Activated CD8-positive, alpha-beta T cell treated with anti-CD3 and anti-CD28 coated beads for 36 hours (primary cell): Measurements from ENCODE around the gene XPO6. TPM values are rescaled to one million over a fixed set of nuclear protein-coding genes. Genes with fewer than 3 reads are reported as not detected.
A peak's percentile ranks its signal among the peaks of the same experiment; 100 is the strongest.

Experiments used
- ATAC-seq: fragments of 200-7000 bp; cut with Tn5 transposase; one replicate; pipeline ENCODE4 v1.10.0; 2021; ENCODE audit warnings: mild to moderate bottlenecking, moderate library complexity
- CTCF ChIA-PET: fragments of 350-600 bp; sonication (Branson Sonifier 250); formaldehyde crosslinking; loops from one replicate; lab custom pipeline; 2021; ENCODE audit warnings: antibody characterized with exemption; lab: Charles Lee
- POLR2A ChIA-PET: fragments of 350-600 bp; sonication (Branson Sonifier 250); formaldehyde crosslinking; loops from one replicate; lab custom pipeline; 2021; ENCODE audit warnings: antibody characterized with exemption; lab: Charles Lee
- DNase-seq: peaks from one replicate; pipeline ENCODE4 v3.0.0-alpha.2; 2020
- H3K27ac Mint-ChIP-seq: one replicate; pipeline ENCODE4 v1.8.0; 2021; ENCODE audit warnings: mild to moderate bottlenecking, mixed read lengths
- H3K27me3 Mint-ChIP-seq: one replicate; pipeline ENCODE4 v1.8.0; 2021; ENCODE audit warnings: mixed read lengths
- H3K36me3 Mint-ChIP-seq: one replicate; pipeline ENCODE4 v1.8.0; 2021; ENCODE audit warnings: low read depth, mixed read lengths
- H3K4me1 Mint-ChIP-seq: one replicate; pipeline ENCODE4 v1.8.0; 2021; ENCODE audit warnings: low read depth, mixed read lengths
- H3K4me3 Mint-ChIP-seq: one replicate; pipeline ENCODE4 v1.8.0; 2021; ENCODE audit warnings: mild to moderate bottlenecking, moderate library complexity, mixed read lengths
- H3K9me3 Mint-ChIP-seq: one replicate; pipeline ENCODE4 v1.8.0; 2021; ENCODE audit warnings: mixed read lengths
- intact Hi-C: fragments of 100-400 bp; cut with micrococcal nuclease; formaldehyde crosslinking; loops from one replicate; pipeline ENCODE4 v1.10.0; 2022
- total RNA-seq, 2 experiments: library from RNA; stranded (reverse); gene quantifications; one replicate each; pipeline ENCODE4 v1.2.3, GENCODE V29; 2021
- TF ChIP-seq, protein P1 (sequence below): fragments of 200-600 bp; IDR thresholded peaks from one replicate; pipeline ENCODE4 v1.8.0; 2022; ENCODE audit warnings: antibody characterized with exemption, mild to moderate bottlenecking

The XPO6 gene
- total RNA-seq, 2 experiments from 2014 or later, result 250 to 253 TPM

DNA sequence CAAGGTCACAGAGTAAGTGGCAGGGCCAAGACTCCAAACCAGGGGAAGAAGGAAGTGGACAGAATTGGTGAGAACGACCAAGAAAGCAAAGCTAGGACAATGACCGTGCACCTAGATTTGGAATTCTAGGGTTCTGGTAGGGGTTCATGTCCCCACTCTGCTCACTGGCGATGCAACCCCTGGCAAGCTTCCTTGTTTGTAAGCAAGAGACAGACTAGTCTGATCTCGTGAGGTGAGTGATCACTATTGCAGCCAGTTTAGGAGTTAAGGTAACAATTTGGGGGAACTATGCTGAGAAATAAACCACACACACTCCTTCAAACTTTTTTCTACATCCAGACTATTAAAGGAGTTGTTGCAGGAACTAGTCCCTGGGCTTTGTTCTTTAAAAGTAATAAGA is 48.1 kb downstream of the XPO6 start:
- Mint-ChIP-seq H3K36me3 (peaks cover 71% of the 10 kb centered on the region), H3K9me3 (no peaks in the 10 kb centered on the region), H3K4me1 (peaks cover 87% of the 10 kb centered on the region), H3K4me3 (no peak overlapping the region), H3K27me3 (no peaks in the 10 kb centered on the region), H3K27ac (peak overlapping the region; percentile 82)
- TF ChIP-seq, protein P1, sequence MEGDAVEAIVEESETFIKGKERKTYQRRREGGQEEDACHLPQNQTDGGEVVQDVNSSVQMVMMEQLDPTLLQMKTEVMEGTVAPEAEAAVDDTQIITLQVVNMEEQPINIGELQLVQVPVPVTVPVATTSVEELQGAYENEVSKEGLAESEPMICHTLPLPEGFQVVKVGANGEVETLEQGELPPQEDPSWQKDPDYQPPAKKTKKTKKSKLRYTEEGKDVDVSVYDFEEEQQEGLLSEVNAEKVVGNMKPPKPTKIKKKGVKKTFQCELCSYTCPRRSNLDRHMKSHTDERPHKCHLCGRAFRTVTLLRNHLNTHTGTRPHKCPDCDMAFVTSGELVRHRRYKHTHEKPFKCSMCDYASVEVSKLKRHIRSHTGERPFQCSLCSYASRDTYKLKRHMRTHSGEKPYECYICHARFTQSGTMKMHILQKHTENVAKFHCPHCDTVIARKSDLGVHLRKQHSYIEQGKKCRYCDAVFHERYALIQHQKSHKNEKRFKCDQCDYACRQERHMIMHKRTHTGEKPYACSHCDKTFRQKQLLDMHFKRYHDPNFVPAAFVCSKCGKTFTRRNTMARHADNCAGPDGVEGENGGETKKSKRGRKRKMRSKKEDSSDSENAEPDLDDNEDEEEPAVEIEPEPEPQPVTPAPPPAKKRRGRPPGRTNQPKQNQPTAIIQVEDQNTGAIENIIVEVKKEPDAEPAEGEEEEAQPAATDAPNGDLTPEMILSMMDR, result no peak
- POLR2A ChIA-PET, result interaction anchor here (0.5 to 1.5 kb wide), 5 partner anchors 14 to 47 kb away, joined by 3 to 4 read pairs (median 3); no protein-coding TSS in a partner anchor
- CTCF ChIA-PET, result interaction anchor here (0.9 to 1.8 kb wide), 8 partner anchors 9 to 54 kb away, joined by 3 to 6 read pairs (median 3); no protein-coding TSS in a partner anchor
- ATAC-seq, result no peak
- no peak for DNase-seq
- intact Hi-C loops, result no loop called here

DNA sequence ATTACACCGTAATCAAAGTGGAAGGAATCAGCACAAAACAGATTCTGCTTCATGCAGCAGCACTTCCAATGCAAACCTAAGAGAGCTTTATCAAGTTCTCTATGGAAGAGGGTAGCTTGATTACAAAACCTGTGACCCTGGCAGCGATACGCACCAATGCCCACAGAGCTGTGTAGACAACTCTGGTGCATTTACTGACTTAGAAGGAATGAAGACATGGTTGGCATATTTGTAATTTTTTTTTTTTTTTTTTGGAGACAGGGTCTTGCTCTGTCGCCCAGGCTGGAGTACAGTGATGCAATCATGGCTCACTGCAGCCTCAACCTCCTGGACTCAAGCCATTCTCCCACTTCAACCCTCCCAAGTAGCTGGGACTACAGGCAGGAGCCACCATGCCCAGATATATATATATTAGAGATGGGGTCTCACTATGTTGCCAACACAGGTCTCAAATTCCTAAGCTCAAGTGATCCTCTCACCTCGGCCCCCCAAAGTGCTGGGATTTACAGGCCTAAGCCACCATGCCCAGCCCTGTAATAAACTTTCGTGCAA is 49.4 kb downstream of the XPO6 start:
- POLR2A ChIA-PET, result interaction anchor here (1.0 to 1.5 kb wide), 3 partner anchors 19 to 31 kb away, joined by 4 to 5 read pairs (median 4); no protein-coding TSS in a partner anchor
- H3K27me3 Mint-ChIP-seq, result no peaks in the 10 kb centered on the region
- CTCF ChIA-PET, result interaction anchor here (1.1 to 2.9 kb wide), 5 partner anchors 9 to 56 kb away, joined by 3 to 7 read pairs (median 4); no protein-coding TSS in a partner anchor
- intact Hi-C loops, result no loop called here
- peaks cover 65% of the 10 kb centered on the region for H3K36me3 Mint-ChIP-seq
- H3K4me3 Mint-ChIP-seq, result no peak overlapping the region
- no peaks in the 10 kb centered on the region for H3K9me3 Mint-ChIP-seq
- peak overlapping the region; percentile 23 for H3K27ac Mint-ChIP-seq
- TF ChIP-seq, protein P1, result no peak
- DNase-seq, result no peak
- peaks cover 86% of the 10 kb centered on the region for H3K4me1 Mint-ChIP-seq
- ATAC-seq, result no peak

DNA sequence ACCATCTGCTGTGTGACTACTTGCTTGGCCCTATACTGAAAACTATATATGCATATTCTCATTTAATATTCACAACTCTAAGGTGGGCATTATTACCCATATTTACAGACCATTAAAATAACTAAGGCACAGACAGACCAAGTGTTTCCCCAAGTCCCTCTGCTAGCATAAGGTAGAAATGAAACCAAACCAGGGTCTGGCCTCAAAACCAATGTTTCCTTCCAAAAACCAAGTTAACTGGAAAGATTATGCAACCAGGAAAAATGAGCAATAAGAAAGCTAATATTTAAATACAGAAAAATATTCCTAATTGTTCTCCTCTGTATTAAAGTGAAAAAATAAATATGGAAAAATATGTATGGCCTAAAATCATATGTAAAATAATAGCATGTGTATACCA is 50.1 kb downstream of the XPO6 start:
- Mint-ChIP-seq H3K4me3 (no peak overlapping the region), H3K27me3 (no peaks in the 10 kb centered on the region), H3K4me1 (peaks cover 79% of the 10 kb centered on the region), H3K27ac (no peak overlapping the region), H3K36me3 (peaks cover 61% of the 10 kb centered on the region), H3K9me3 (no peaks in the 10 kb centered on the region)
- CTCF ChIA-PET, result interaction anchor here (1.4 to 2.9 kb wide), 3 partner anchors 10 to 57 kb away, joined by 4 to 7 read pairs (median 6); no protein-coding TSS in a partner anchor
- TF ChIP-seq, protein P1, result no peak
- POLR2A ChIA-PET, result interaction anchor here (1.1 kb wide), 1 partner anchor 32 kb away, joined by 4 read pairs; no protein-coding TSS in a partner anchor
- no peak for ATAC-seq
- intact Hi-C loops, result no loop called here
- no peak for DNase-seq

DNA sequence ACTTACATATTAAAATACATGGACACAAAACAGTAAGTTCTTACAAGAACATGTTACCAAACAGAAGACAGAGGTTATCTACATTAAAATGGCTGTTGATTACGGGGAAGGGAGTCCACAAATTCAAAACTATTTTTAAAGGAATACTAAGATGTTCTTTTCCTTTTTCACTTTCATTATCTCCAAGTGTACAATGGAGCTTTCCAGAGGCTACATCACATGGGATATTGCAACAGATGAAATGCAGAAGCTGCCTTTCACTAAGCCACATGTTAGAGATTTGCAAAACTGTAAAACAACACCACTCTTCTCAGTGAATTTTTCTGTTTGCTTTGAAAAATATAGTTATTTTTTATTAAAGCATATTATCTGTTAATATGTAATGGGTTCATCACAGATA is 53.6 kb downstream of the XPO6 start:
- peaks cover 53% of the 10 kb centered on the region for H3K36me3 Mint-ChIP-seq

More for the DNA sequence above, 53.6 kb downstream of the XPO6 start:
- intact Hi-C loops, result no loop called here
- peaks cover 67% of the 10 kb centered on the region for H3K4me1 Mint-ChIP-seq
- ChIA-PET CTCF (no interaction called here), POLR2A (interaction anchor here (1.0 to 1.5 kb wide), 2 partner anchors 9 to 16 kb away, joined by 4 read pairs; no protein-coding TSS in a partner anchor)
- DNase-seq (no peak), ATAC-seq (no peak)
- H3K4me3 Mint-ChIP-seq, result no peak overlapping the region
- no peaks in the 10 kb centered on the region for H3K9me3 Mint-ChIP-seq
- TF ChIP-seq, protein P1, result no peak
- H3K27me3 Mint-ChIP-seq, result no peaks in the 10 kb centered on the region
- peak overlapping the region; percentile 43 for H3K27ac Mint-ChIP-seq
